HG02623 (cell line): Measurements from ENCODE around the gene KLHL7.

Experiments used
- ATAC-seq: cut with Tn5 transposase; IDR thresholded peaks from one replicate; pipeline ENCODE4 v1.9.1; 2021; ENCODE audit warnings: moderate library complexity; ENCODE audit not compliant: unreplicated experiment

Gene KLHL7, protein sequence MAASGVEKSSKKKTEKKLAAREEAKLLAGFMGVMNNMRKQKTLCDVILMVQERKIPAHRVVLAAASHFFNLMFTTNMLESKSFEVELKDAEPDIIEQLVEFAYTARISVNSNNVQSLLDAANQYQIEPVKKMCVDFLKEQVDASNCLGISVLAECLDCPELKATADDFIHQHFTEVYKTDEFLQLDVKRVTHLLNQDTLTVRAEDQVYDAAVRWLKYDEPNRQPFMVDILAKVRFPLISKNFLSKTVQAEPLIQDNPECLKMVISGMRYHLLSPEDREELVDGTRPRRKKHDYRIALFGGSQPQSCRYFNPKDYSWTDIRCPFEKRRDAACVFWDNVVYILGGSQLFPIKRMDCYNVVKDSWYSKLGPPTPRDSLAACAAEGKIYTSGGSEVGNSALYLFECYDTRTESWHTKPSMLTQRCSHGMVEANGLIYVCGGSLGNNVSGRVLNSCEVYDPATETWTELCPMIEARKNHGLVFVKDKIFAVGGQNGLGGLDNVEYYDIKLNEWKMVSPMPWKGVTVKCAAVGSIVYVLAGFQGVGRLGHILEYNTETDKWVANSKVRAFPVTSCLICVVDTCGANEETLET

DNA sequence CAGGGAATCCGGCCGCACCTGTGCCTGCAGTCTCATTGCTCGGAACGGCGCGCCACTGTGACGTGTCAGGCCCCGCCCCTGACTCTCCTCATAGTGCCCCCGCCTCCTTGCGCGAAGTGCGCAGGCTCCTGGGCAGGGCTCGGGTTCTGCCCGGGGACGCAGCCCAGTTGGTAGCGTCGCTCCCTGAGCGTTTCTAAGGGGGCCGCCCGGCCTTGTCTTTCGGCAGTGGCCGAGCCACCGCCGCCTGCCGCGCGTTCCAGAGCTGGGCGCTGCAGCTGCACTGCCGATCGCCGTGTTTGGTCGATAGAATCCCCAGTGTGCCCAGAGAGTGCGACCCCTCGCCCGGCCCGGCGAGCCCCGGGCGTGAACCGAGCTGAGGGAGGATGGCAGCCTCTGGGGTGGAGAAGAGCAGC, at the start of gene KLHL7:
TSS of gene KLHL7 (plus strand) at position 142 of the 413 bp plus-strand sequence. CDS start at position 384, 242 bp downstream.
- ATAC-seq = peak; percentile 96

DNA sequence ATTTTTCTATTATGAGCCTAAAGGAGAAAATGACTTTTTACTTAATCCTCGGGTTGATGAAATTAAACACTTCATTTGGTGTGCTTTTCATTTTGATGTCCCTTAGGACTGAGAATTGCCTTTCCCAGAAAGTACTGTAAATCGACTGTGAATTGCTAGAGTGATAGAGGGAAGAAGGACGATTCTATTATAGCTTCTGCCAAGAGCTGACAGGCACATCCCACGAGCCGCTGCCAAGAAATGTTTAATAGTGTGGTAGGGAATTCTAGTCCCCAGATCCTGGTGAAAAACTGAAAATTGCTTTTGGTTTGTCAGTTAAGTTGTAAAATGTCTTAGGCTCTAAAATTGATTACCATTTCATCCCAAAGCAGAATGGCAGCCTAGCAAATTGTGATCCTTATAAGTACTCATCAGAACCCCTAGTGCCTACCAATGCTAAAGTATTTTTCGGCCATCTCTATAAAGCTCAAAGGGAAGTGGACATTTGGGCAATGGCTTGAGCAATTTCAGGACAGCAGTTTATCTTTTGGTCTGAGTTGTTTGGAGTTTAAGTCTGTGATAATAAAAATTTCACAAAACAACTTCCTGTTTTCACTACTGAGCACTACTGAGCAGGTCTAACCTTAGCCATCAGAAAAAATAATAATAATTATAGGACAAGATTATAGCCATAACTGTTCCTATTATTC, 47.0 kb upstream of the KLHL7 start:
- ATAC-seq = no peak

- ATAC-seq = no peak
These were observed 44.3 kb upstream of the KLHL7 start for GRCh38 chr7:23061327-23061726.

- no peak for ATAC-seq
These were observed 43.1 kb upstream of the KLHL7 start for GRCh38 chr7:23062452-23062851.

DNA sequence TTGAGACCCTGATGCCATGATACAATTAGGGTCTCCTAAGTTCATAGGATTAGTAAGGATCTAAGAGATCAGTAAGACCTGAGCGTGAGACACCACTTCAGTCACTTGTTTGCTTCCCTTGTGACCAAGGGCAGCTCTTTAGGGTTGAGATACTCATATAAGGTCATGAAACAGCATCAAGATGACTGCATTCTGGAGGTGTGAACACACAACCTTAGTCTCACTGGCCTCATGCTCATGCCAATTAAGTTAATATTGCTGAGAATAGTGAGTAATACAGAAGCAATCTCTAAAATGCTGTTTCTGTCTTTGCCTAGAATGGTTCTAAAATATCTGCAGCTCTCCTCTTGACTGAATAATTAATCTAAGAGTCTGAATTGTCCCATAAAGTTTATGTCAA, 39.6 kb upstream of the KLHL7 start:
- ATAC-seq = no peak

DNA sequence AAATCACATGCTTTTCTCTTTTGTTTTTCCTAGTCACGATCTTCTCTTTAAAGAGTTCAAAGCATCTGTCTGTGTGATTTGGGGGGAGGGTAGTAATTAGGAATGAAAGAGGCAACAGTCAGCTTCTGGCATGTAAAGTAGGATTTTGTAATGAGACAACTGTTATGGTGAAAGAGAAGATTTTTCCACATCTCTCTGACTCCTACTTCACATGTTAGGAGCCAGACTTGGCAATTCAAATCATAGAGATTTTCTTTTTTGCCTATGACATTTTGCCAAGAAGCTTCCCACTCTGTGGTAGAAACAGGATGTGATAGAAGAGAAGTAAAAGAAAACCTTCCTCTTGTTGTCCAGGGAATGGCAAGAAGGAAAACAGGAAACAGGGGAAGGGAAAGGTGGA, 38.3 kb upstream of the KLHL7 start:
- ATAC-seq = no peak

DNA sequence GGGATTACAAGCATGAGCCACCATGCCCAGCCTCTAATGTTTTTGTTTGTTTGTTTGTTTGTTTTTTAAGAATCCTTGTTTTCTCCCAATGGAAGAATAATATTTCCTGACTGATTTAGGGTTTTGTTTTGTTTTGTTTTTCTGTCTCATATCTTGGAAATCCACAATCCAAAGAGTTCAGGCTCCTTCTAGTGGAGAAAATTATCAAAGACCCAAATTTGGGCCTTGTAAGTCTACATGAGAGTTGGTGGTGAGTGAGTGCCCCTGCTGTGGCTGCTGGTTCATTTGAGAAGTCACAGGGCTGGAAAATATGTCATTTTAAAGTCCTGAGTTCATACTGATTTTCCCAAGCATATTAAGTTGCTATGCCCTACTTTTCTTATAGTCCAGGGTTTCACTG, 33.5 kb upstream of the KLHL7 start:
- no peak for ATAC-seq

DNA sequence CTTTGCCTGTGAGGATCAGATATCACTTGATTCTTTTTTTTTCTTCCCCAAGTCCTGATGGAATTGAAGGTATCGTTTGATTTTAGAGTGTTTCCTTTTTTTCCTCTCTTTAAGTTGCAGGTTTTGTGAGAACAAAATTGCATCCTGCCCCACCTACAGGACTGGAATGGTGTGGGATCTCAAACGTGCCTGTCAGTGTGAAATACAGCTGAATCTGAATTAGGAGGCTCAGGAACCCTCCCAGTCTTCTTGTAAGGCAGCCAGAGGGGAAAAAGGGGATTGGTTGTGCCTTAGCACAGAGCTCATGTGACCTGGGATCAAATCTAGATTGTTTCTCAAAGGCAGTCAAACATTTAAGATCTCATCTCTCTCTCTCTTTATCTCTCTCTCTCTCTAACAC, 32.7 kb upstream of the KLHL7 start:
- no peak for ATAC-seq

DNA sequence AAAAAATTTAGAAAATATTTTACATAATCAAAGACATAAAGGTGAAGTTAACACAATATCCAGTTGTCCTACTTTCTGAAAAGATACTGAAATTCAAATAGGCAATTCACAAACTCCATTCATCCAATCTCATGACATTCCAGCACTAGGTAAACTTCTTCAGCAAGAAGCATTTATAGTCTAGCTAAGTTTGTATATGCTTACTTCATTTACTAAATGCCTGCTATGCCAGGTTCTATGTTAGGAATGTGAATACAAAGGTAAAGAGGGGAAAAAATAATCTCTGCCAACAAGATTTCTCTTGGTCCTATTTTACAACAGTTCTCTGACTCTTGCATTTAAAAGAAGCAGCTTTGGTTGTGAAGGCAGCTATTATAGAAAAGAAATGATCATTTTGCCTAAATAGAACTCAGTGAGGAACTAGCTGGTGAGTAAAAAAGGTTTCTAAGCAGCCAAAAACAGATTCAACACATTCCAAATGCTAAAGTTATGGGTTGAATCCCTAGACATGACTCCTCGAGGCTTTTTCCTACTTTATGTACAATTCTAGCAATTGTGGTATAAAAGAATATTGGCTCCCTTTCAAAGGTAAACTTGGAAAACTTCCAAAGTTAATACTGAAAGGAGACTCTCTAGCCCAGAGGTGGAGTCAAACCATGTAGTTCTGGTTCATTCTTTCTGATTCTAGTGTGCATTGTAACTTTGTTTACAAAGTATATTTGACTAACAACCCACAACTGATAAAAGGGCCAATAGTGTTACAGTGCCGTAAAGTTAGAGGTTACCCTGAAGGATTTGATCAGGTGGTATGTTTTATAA, 30.9 kb upstream of the KLHL7 start:
- ATAC-seq = no peak

GRCh38 chr7:23075571-23075970, 30.0 kb upstream of the KLHL7 start:
- ATAC-seq = no peak

- no peak for ATAC-seq
These were observed 28.8 kb upstream of the KLHL7 start for GRCh38 chr7:23076772-23077171.

GRCh38 chr7:23093111-23093510, 12.5 kb upstream of the KLHL7 start:
- no peak for ATAC-seq

DNA sequence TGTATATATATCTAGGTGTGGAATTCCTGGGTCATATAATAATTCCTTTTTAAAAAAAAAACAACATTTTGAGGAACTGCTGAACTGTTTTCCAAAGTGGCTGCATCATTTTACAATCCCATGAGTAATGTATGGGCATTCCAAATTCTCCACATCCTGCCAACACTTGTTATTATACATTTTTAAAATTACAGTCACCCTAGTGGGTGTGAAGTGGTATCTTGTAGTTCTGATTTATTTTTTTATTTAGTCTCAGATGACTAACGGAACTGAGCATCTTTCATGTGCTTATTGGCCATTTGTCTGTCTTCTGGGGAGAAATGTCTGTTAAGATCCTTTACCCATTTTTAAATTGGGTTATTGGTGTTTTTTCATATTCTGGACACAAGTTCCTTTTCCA, 12.0 kb upstream of the KLHL7 start:
- ATAC-seq = no peak

- no peak for ATAC-seq
These were observed 8.9 kb upstream of the KLHL7 start for GRCh38 chr7:23096518-23097290.

DNA sequence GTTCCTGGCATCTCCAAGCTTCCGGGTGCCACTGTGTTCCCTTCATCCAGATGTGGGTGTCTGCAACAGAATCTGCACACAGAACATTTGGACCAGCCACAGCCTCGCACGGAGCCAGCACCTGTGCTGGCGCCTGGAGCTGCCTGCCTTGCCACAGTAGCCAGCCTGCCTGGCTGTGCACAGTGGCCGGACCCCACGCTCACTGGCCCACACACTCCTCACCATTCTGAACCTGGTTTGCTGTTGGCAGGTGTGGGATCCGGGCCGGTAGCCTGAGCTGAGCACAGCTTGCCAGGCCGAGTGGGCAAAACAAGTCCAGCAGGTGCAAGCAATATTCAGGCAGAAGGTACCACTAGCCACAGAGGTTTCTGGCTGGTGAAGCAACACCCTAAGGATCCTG, 7.6 kb upstream of the KLHL7 start:
- ATAC-seq = no peak

DNA sequence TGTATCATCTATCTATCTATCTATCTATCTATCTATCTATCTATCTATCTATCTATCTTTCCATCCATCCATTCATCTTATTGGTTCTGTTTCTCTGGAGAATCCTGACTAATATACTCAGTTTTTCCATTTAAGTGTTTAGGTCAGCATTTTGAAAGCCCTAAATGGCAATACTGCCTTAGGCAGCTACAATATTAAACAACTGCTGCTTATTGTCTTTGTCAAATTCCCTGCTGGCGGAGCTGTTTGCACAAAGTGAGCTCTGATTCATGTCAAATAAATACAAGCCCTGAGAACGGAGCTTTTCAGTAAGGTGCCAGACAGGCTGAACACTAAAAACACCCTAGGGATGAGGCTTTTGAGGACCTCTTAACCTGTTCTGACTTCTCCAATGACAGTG, 7.1 kb upstream of the KLHL7 start:
- no peak for ATAC-seq

DNA sequence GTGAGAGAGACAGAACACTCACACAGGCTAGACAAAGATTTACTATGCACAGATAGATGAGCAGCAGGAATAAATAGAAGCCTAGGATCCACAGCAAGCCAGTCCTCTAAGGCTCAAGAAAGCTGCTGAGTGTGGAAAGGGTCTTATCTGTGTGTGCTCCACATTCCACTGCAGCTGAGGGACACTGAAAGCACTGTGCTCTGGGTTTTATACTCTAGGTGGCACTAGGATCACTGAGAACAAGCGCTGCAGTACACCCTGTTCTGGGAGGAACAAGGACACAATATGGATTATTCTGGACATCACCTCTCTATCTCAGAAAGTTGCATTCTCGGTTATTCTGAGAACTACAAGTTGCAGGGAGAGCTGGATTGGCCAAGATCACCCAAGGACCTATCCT, 4.9 kb upstream of the KLHL7 start:
- ATAC-seq = no peak

DNA sequence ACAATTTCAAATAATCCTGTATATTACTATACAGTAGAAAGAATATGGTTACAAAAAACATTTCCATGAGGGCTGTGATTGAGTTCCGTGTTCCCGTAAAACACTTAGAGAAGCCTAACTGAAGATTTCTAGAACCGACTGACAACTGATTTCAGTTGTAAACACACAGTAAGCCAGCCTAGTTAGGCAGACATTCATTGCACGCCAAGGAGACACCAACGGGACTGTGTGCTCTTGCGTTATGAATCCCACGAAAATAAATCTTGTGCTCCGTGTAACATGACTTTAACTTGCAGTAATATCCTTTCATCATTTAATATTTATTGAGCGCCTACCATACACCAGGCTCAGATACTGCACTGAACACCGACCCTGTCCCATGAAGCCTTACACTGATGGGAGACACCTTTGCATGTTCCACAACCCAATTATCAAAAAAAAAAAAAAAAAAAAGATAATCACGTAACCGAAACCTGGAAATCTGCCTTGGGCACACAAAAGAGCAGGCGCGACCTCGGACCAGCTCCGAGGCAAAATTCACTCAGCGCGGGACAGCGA, 420 bp upstream of the KLHL7 start:
- ATAC-seq = peak; percentile 22

DNA sequence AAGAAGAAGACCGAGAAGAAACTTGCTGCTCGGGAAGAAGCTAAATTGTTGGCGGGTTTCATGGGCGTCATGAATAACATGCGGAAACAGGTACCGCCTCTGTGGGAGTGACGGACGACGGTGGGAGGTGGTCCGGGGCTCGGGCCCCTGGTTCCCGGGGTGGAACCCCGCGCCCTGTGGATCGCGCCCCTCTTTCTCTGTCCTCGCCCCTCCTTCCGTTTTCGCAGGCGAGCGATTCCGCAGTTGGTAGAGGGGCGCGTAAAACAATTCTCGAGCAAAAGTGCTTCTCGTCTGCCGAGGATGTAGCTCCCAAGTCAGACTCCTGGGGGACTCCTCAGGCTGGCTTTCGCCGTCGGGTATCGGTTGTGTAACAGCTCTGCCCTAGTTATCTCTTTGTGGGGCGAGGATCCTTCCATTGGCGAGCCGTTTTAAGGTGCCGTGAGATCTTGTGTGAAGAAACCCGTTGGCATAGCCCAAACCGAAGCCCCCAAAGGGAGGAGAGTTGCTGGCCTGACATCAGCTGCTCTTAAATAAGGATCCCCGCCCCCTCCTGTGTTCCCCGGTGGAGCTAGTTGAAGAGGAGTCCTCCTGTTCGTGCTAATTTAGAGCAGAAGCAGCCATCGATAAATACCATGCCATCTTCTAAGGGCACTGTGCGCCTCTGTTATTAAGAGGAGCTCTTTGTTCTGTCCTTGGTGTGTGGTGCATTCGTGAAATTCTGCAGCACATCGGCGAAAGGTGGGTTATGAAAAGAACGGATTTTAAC, 655 bp downstream of the KLHL7 start:
- ATAC-seq = peak; percentile 34
